ENCODE data around the gene PPFIBP2. TPM values are rescaled to one million over a fixed set of nuclear protein-coding genes. Genes with fewer than 3 reads are reported as not detected.

Gene PPFIBP2
- total and polyA plus RNA-seq, 4 donors = 7.7 to 51.3 (median 18.6) TPM

GRCh38 chr11:7590529-7590928 is 76.7 kb downstream of the PPFIBP2 start:
- peaks cover 0 to 3% (median 0%) of the 10 kb centered on the region in 4 donors for H3K36me3 ChIP-seq (ENCODE audit: control insufficient read depth in 4 of 4, insufficient read depth in 4 of 4, low read length in 4 of 4)
- H3K9me3 ChIP-seq (ENCODE audit: control insufficient read depth in 4 of 4, insufficient read depth in 3 of 4, low read length in 3 of 4) = no peaks in the 10 kb centered on the region
- no peak overlapping the region for H3K27ac ChIP-seq (ENCODE audit: low read depth in 1 of 2, low read length in 1 of 2)
- no peak for TF ChIP-seq CTCF (IDR thresholded peaks at IDR 0.05; ENCODE audit: control extremely low read depth, extremely low read depth)
- DNase-seq (no peak), ATAC-seq (ENCODE audit: insufficient read depth, low FRiP score) (no peak)
- H3K27me3 ChIP-seq (ENCODE audit: control insufficient read depth in 3 of 3, insufficient read depth in 3 of 3, low read length in 2 of 3) = no peaks in the 10 kb centered on the region
- WGBS, 2 donors = 93 to 94% methylated on average over 2 of the region's 2 CpGs
- no peak overlapping the region for H3K9ac ChIP-seq (ENCODE audit: insufficient read depth in 1 of 2, low read length in 2 of 2)
- H3K4me3 ChIP-seq = no peak overlapping the region
- H3K4me1 ChIP-seq (ENCODE audit: control insufficient read depth in 5 of 5, insufficient read depth in 5 of 5, low read length in 5 of 5) = peaks cover 0 to 10% (median 8%) of the 10 kb centered on the region in 5 donors

- ATAC-seq (ENCODE audit: insufficient read depth, low FRiP score) = no peak
- H3K9ac ChIP-seq (ENCODE audit: insufficient read depth in 1 of 2, low read length in 2 of 2) = no peak overlapping the region
- H3K27me3 ChIP-seq (ENCODE audit: control insufficient read depth in 3 of 3, insufficient read depth in 3 of 3, low read length in 2 of 3) = no peaks in the 10 kb centered on the region
- no peak overlapping the region for H3K27ac ChIP-seq (ENCODE audit: low read depth in 1 of 2, low read length in 1 of 2)
- no peak for TF ChIP-seq CTCF (IDR thresholded peaks at IDR 0.05; ENCODE audit: control extremely low read depth, extremely low read depth)
- no peaks in the 10 kb centered on the region for H3K9me3 ChIP-seq (ENCODE audit: control insufficient read depth in 4 of 4, insufficient read depth in 3 of 4, low read length in 3 of 4)
- no peak overlapping the region for H3K4me3 ChIP-seq
- peaks cover 0 to 10% (median 8%) of the 10 kb centered on the region in 5 donors for H3K4me1 ChIP-seq (ENCODE audit: control insufficient read depth in 5 of 5, insufficient read depth in 5 of 5, low read length in 5 of 5)
- 80 to 97% methylated on average over 6 of the region's 6 CpGs for WGBS, 2 donors
- DNase-seq = no peak
- H3K36me3 ChIP-seq (ENCODE audit: control insufficient read depth in 4 of 4, insufficient read depth in 4 of 4, low read length in 4 of 4) = peaks cover 0 to 3% (median 0%) of the 10 kb centered on the region in 4 donors
Observed at GRCh38 chr11:7591107-7591894, 77.5 kb downstream of the PPFIBP2 start.

GRCh38 chr11:7591987-7592386 is 78.2 kb downstream of the PPFIBP2 start:
- Histone ChIP-seq H3K4me1 (ENCODE audit: control insufficient read depth in 5 of 5, insufficient read depth in 5 of 5, low read length in 5 of 5) (peaks cover 2 to 10% (median 8%) of the 10 kb centered on the region in 5 donors), H3K27ac (ENCODE audit: low read depth in 1 of 2, low read length in 1 of 2) (no peak overlapping the region), H3K9me3 (ENCODE audit: control insufficient read depth in 4 of 4, insufficient read depth in 3 of 4, low read length in 3 of 4) (no peaks in the 10 kb centered on the region), H3K9ac (ENCODE audit: insufficient read depth in 1 of 2, low read length in 2 of 2) (no peak overlapping the region), H3K36me3 (ENCODE audit: control insufficient read depth in 4 of 4, insufficient read depth in 4 of 4, low read length in 4 of 4) (peaks cover 0 to 4% (median under 1%) of the 10 kb centered on the region in 4 donors), H3K27me3 (ENCODE audit: control insufficient read depth in 3 of 3, insufficient read depth in 3 of 3, low read length in 2 of 3) (no peaks in the 10 kb centered on the region), H3K4me3 (no peak overlapping the region)
- DNase-seq = no peak
- no peak for ATAC-seq (ENCODE audit: insufficient read depth, low FRiP score)
- WGBS, 2 donors = 21 to 43% methylated on average over 1 of the region's 1 CpG
- TF ChIP-seq CTCF (IDR thresholded peaks at IDR 0.05; ENCODE audit: control extremely low read depth, extremely low read depth) = no peak

Data from lung (tissue), 12 donors.